OCI-LY3 (cell line): ENCODE measurements around the gene PDE4DIP.
"Not testable (repeated sequence)": the region's sequence is repeated elsewhere in the genome, so short reads cannot be mapped to it uniquely, and the experiment has no call there.

Source experiments
- EZH2phosphoT487 ChIP-seq: fragments of 200-600 bp; shearing (Covaris generic); IDR thresholded peaks from 2 replicates; pipeline ENCODE4 v1.6.1; 2018; ENCODE audit warnings: antibody characterized with exemption, mixed run types, low read depth
- TF ChIP-seq, protein P1 (sequence below): fragments of 200-600, 300-600 bp; sonication (generic); IDR thresholded peaks from 2 replicates; pipeline ENCODE4 v1.5.1; 2014; ENCODE audit warnings: antibody characterized with exemption, low read length, low read depth

DNA sequence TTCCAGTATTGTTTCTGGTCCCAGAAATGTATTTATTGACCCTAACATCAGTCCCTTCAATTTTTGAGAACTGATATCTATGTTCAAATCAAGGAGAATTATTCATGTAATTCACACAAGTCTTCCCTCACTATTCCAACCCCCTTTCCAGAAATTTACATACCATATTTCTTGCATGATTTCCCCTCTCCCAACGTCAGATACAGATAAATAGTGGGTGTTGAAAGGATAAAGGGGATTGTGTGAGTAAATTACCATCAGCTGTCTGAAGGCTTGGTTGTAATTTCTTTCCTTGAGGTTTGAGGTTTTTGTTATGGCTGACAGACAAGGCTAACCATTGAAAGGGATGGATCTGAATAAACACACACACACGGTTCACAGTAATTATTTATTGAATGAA is 15.7 kb upstream of the PDE4DIP start:
- TF ChIP-seq, protein P1, sequence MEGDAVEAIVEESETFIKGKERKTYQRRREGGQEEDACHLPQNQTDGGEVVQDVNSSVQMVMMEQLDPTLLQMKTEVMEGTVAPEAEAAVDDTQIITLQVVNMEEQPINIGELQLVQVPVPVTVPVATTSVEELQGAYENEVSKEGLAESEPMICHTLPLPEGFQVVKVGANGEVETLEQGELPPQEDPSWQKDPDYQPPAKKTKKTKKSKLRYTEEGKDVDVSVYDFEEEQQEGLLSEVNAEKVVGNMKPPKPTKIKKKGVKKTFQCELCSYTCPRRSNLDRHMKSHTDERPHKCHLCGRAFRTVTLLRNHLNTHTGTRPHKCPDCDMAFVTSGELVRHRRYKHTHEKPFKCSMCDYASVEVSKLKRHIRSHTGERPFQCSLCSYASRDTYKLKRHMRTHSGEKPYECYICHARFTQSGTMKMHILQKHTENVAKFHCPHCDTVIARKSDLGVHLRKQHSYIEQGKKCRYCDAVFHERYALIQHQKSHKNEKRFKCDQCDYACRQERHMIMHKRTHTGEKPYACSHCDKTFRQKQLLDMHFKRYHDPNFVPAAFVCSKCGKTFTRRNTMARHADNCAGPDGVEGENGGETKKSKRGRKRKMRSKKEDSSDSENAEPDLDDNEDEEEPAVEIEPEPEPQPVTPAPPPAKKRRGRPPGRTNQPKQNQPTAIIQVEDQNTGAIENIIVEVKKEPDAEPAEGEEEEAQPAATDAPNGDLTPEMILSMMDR = not testable (repeated sequence)
- not testable (repeated sequence) for TF ChIP-seq EZH2phosphoT487
